ENCODE results near the gene MRPS10.
A peak's percentile ranks its signal among the peaks of the same experiment; 100 is the strongest.

Gene MRPS10

DNA sequence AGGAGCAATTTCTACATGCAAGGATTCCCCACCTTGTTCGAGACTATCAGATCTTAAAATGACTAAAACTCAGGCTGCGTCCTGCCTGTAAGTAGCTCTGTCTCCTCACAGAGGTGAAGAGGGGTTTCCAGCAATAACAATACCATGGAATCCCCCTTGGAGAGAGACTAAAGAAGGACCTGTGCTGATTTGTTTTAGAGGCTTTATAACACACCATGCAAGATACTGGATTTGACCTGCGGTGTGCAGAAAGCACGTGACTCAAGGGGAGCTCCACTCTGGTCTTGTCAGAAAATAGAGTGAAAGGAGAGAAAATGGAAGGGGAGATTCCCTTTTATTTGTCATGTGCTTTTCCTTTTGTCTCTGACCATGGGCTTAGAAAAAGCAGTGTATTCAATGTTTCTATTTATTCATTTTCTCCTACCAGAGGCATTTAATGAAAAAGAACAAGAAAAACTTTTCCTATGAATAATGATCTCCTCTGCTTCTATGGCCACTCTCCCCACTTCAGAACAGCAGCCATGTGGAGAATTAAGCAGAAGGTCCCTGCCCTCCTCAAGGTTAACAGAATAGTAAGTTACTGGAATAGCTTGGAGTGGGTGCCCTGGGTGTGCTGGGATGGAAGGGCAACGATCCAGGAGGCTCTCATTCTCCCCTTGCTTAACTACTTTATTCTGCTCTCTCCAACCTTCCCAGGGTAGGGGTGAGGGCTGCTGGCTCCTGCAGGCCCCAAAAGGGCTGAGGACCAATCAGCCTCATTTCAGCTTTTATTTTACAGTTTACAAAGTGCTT is 19.2 kb upstream of the MRPS10 start:
- no peaks in the 10 kb centered on the region for H3K27me3 ChIP-seq (ENCODE audit: control insufficient read depth, insufficient read depth, low read length)
- no peak overlapping the region for H3K4me3 ChIP-seq (ENCODE audit: low read length)
- H3K4me1 ChIP-seq (ENCODE audit: control insufficient read depth, insufficient read depth, low read length), result peaks cover 28% of the 10 kb centered on the region
- H3K4me2 ChIP-seq (ENCODE audit: low read length), result no peak overlapping the region
- H3K9ac ChIP-seq (ENCODE audit: low read depth, low read length), result no peak overlapping the region
- no peaks in the 10 kb centered on the region for H3K9me3 ChIP-seq (replicated peaks; ENCODE audit: low read length)
- H3K36me3 ChIP-seq (ENCODE audit: insufficient read depth, low read length), result no peaks in the 10 kb centered on the region

DNA sequence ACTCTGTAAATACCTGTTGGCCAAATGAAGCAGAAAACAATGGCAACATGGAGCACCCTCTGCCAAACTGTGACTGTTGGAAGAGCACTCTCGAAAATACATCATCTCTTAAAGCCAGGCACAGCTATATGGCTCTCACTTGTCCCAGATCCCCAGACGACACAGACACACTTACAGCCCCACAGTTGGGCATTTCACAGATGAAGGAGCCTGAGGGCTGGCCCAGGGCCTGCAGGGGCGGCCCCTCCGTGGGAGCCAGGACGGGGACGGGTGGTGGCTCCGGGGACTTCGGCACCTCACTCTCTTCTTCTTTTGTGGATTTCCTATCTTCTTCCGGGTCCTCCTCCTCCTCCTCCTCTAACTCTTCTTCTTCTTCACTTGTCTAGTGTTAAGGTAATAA is 18.4 kb upstream of the MRPS10 start:
- H3K36me3 ChIP-seq (ENCODE audit: insufficient read depth, low read length), result no peaks in the 10 kb centered on the region
- no peak overlapping the region for H3K4me2 ChIP-seq (ENCODE audit: low read length)
- no peaks in the 10 kb centered on the region for H3K9me3 ChIP-seq (replicated peaks; ENCODE audit: low read length)

DNA sequence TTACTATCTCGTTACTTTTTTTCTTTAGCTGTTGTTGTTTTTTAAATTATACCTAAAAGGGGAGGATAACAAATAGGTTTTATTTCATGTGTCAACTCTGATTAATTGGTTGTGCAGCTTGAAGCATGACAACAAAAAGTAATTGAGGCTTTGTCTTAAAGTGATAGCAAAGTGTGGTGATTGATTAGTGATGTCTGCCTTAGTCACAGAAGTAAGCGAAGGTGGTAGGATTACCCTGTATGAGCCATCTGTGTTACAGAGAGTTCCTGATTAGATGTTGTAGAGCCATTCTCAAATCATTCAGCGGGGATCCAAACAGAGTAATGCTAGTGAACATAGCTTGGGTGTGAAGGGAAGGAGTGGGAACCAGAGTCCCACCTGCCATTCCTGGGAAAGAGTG is 14.4 kb upstream of the MRPS10 start:
- H3K9me3 ChIP-seq (replicated peaks; ENCODE audit: low read length), result no peaks in the 10 kb centered on the region
- no peaks in the 10 kb centered on the region for H3K36me3 ChIP-seq (ENCODE audit: insufficient read depth, low read length)
- H3K4me1 ChIP-seq (ENCODE audit: control insufficient read depth, insufficient read depth, low read length), result peaks cover 7% of the 10 kb centered on the region
- no peak overlapping the region for H3K4me3 ChIP-seq (ENCODE audit: low read length)
- no peak overlapping the region for H3K9ac ChIP-seq (ENCODE audit: low read depth, low read length)
- no peak overlapping the region for H3K4me2 ChIP-seq (ENCODE audit: low read length)
- H3K27me3 ChIP-seq (ENCODE audit: control insufficient read depth, insufficient read depth, low read length), result no peaks in the 10 kb centered on the region

More for the DNA sequence above, 18.4 kb upstream of the MRPS10 start:
- no peaks in the 10 kb centered on the region for H3K27me3 ChIP-seq (ENCODE audit: control insufficient read depth, insufficient read depth, low read length)
- no peak overlapping the region for H3K4me3 ChIP-seq (ENCODE audit: low read length)
- H3K4me1 ChIP-seq (ENCODE audit: control insufficient read depth, insufficient read depth, low read length), result peaks cover 28% of the 10 kb centered on the region
- H3K9ac ChIP-seq (ENCODE audit: low read depth, low read length), result no peak overlapping the region

DNA sequence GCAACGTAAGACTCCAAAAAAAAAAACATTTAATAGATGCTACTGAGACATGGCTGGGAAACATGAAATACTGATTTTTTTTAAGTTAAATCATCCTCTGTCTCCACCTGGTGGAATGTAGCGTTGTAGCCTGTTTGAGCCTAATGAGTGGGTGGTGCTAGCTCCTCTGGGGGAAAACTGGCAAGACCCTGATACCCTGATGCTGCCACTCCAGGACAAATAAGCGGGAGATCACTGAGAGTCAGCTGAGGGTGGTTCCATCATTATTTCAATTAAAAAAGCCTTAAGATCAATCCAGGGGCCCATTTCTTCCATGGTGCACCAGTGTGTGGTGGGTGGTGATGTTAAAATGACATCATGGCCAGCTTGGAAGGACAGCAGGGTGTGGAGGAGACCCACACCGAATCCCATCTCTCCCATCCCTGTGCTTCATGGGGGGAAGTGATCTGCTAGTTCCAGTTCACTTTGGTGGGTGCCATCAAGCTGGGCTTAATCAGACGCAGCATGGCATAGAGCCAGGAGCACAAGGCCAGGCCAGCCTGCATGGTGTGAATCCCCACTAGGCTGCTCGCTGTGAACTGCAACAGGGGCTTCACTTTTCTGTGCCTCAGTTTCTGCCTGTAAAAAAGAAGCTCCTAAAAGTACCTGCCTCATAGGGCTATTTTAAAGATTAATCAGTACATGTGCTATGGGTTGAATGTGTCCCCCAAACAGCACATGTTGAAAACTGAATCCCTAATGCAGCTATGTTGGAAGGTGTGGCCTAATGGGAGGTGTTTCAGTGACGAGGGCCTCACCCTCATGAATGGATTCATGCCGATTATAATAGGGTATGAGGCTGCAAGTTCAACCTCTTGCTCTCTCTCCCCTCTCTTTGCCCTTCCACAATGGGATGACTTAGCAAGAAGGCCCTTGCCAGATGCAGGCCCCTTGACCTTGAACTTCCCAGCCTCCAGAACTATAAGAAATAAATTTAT is 13.0 kb upstream of the MRPS10 start:
- Histone ChIP-seq H3K4me3 (ENCODE audit: low read length) (no peak overlapping the region), H3K36me3 (ENCODE audit: insufficient read depth, low read length) (no peaks in the 10 kb centered on the region), H3K27me3 (ENCODE audit: control insufficient read depth, insufficient read depth, low read length) (no peaks in the 10 kb centered on the region), H3K4me2 (ENCODE audit: low read length) (no peak overlapping the region), H3K9ac (ENCODE audit: low read depth, low read length) (no peak overlapping the region), H3K4me1 (ENCODE audit: control insufficient read depth, insufficient read depth, low read length) (peaks cover 21% of the 10 kb centered on the region), H3K9me3 (replicated peaks; ENCODE audit: low read length) (no peaks in the 10 kb centered on the region)

DNA sequence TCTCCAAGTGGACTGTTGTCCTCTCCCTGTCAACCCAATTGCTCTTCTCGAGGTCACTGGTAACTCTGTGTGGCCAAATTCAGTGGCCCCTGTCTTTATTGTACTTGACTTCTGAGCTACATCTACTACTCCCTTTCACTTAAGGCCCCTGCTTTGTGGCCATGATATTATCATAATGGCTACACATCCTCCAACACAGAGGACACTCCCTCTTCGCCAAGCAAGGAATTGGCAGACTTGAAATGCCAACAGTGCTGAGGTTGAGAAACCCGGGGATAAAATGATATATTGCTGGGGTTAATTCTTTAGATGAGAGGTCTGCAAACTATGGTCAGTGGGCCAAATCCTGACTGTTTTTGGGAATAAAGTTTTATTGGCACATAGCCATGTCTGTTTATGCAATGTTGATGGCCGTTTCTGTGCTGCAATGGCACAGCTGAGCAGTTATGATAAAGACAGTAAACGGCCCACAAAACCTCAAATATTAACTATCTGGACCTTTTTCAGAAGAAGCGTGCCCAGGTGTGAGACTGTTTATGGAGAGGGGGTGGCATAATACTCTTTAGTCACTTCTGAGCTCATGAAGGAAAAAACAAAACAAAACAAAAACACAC is 12.0 kb upstream of the MRPS10 start:
- Histone ChIP-seq H3K4me1 (ENCODE audit: control insufficient read depth, insufficient read depth, low read length) (peaks cover 30% of the 10 kb centered on the region), H3K9me3 (replicated peaks; ENCODE audit: low read length) (no peaks in the 10 kb centered on the region), H3K36me3 (ENCODE audit: insufficient read depth, low read length) (no peaks in the 10 kb centered on the region), H3K27me3 (ENCODE audit: control insufficient read depth, insufficient read depth, low read length) (no peaks in the 10 kb centered on the region), H3K4me2 (ENCODE audit: low read length) (no peak overlapping the region), H3K9ac (ENCODE audit: low read depth, low read length) (no peak overlapping the region), H3K4me3 (ENCODE audit: low read length) (no peak overlapping the region)

DNA sequence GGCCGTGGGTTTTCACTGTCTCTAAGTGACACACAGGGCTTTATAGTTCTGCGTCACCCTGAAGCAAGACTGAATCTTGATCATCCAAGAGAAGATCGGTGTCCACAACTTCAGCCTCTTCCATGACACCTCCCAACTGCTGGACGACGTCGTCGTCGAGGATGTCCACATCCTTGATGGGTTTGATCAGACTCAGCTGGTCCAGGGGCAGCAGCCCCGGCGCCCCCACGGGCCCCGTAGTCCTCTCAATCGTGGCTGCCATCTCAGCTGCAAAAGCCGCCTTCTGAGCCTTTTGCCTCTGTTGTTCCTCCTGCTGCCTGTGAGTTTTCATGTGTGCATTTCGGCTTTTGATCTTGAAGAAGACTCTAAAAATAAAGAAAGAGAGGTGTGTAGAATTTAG is 10.6 kb upstream of the MRPS10 start:
- no peaks in the 10 kb centered on the region for H3K9me3 ChIP-seq (replicated peaks; ENCODE audit: low read length)
- no peak overlapping the region for H3K4me3 ChIP-seq (ENCODE audit: low read length)
- H3K4me2 ChIP-seq (ENCODE audit: low read length), result no peak overlapping the region
- H3K9ac ChIP-seq (ENCODE audit: low read depth, low read length), result no peak overlapping the region
- peaks cover 36% of the 10 kb centered on the region for H3K4me1 ChIP-seq (ENCODE audit: control insufficient read depth, insufficient read depth, low read length)
- H3K36me3 ChIP-seq (ENCODE audit: insufficient read depth, low read length), result no peaks in the 10 kb centered on the region
- no peaks in the 10 kb centered on the region for H3K27me3 ChIP-seq (ENCODE audit: control insufficient read depth, insufficient read depth, low read length)

DNA sequence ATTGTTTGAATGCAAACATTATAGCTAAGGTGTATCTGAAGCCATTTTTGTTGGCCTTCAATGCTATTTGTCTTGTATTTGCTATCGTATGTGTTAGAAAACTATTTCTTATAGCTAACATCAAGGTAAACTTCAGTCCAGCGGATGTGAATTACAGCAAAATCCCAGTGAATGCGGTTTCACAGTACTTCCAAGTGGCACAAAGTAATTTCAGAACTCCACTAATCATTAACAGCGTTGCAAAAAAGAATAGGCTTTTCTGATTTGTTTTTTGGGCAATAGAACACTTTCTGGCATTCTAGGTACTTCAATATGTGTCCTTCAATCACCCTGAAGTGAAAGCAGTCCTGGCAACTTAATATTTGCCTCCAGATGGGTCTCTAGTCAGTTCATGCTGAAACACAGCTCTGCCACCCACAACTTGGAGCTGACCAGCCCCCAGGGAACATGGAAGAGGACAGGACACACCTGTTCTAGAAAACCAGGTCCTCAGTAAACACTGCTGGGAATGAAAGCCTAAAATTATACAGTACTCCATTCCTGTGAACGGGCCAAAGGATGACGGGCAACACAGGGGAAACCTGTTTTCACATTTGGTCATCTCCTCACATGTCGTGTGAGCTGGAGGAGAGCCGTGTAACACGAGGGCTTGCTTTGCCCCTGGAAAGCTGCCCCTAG is 9.7 kb upstream of the MRPS10 start:
- H3K36me3 ChIP-seq (ENCODE audit: insufficient read depth, low read length), result no peaks in the 10 kb centered on the region
- no peaks in the 10 kb centered on the region for H3K27me3 ChIP-seq (ENCODE audit: control insufficient read depth, insufficient read depth, low read length)
- peak overlapping the region; percentile 25 for H3K4me3 ChIP-seq (ENCODE audit: low read length)
- H3K4me2 ChIP-seq (ENCODE audit: low read length), result peak overlapping the region; percentile 51
- H3K9ac ChIP-seq (ENCODE audit: low read depth, low read length), result no peak overlapping the region
- H3K4me1 ChIP-seq (ENCODE audit: control insufficient read depth, insufficient read depth, low read length), result peaks cover 36% of the 10 kb centered on the region
- no peaks in the 10 kb centered on the region for H3K9me3 ChIP-seq (replicated peaks; ENCODE audit: low read length)

DNA sequence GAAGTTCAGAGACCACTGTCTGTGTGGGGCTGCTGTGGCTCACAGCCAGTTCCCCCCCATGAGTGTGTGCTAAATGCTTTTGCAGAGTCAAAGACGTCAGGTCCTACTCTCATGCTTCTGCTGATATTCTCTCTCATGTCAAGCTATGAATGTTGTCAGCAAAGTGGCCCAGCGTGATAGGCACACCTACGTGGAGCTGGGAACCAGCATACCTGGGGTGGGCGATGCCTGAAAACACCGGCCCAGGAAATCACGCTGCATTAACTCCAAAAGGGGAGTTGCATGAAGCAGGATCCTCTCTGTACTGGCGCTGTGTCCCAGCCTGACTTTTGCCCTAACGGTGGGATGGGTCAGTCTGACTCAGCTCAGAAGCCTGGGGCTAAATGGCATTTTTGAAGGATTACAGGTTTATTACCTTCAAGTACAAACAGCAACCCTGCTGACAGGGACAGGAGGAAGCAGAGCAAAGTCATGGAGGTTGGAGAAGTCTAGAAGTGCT is 9.0 kb upstream of the MRPS10 start:
- H3K36me3 ChIP-seq (ENCODE audit: insufficient read depth, low read length), result no peaks in the 10 kb centered on the region
- H3K9ac ChIP-seq (ENCODE audit: low read depth, low read length), result no peak overlapping the region
- H3K4me1 ChIP-seq (ENCODE audit: control insufficient read depth, insufficient read depth, low read length), result peaks cover 36% of the 10 kb centered on the region
- H3K4me2 ChIP-seq (ENCODE audit: low read length), result peak overlapping the region; percentile 51
- peak overlapping the region; percentile 25 for H3K4me3 ChIP-seq (ENCODE audit: low read length)
- H3K9me3 ChIP-seq (replicated peaks; ENCODE audit: low read length), result no peaks in the 10 kb centered on the region
- no peaks in the 10 kb centered on the region for H3K27me3 ChIP-seq (ENCODE audit: control insufficient read depth, insufficient read depth, low read length)

DNA sequence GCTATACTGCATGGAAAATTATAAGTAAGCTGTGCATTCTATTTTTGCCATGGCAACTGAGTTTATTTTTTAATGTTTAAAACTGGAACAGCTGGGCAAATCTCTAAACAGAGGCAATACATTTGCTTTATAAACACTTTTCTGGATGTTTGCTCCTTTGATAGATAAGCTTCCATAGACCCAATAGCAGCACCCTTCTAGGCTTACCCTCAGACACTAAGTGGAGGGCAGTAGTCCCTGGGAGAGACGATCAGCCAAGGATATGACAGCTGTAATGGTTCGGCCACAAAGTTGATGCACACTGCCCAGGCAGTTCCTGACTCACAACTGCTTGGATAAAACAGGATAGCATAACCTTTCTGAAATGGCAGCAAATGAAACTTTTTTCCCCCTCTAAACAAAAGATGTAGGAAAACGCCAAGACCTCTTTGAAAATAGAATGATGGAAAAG is 8.5 kb upstream of the MRPS10 start:
- H3K4me1 ChIP-seq (ENCODE audit: control insufficient read depth, insufficient read depth, low read length), result peaks cover 36% of the 10 kb centered on the region
- H3K9me3 ChIP-seq (replicated peaks; ENCODE audit: low read length), result no peaks in the 10 kb centered on the region
- no peaks in the 10 kb centered on the region for H3K27me3 ChIP-seq (ENCODE audit: control insufficient read depth, insufficient read depth, low read length)
- H3K36me3 ChIP-seq (ENCODE audit: insufficient read depth, low read length), result no peaks in the 10 kb centered on the region
- H3K4me3 ChIP-seq (ENCODE audit: low read length), result no peak overlapping the region
- peak overlapping the region; percentile 51 for H3K4me2 ChIP-seq (ENCODE audit: low read length)
- H3K9ac ChIP-seq (ENCODE audit: low read depth, low read length), result no peak overlapping the region

DNA sequence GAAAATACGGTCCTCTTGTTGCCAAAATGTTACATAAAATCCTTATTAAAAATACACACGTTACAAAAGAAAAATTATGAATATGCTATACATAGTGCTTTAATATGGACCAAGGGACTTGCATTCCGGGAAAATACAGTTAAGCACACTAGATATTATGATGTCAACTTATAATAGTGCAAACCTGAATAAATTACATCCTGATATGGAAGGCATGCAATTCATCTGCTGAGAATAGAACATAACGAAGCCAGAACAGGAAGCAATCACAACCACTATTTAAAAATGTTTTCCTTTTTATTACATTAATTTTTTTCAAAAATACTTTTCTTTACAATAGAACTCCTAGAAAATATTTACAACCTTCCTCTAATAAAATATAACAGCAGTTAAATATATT is 7.8 kb upstream of the MRPS10 start:
- no peak overlapping the region for H3K9ac ChIP-seq (ENCODE audit: low read depth, low read length)
- H3K36me3 ChIP-seq (ENCODE audit: insufficient read depth, low read length), result no peaks in the 10 kb centered on the region
- no peaks in the 10 kb centered on the region for H3K27me3 ChIP-seq (ENCODE audit: control insufficient read depth, insufficient read depth, low read length)
- H3K4me3 ChIP-seq (ENCODE audit: low read length), result no peak overlapping the region
- H3K4me2 ChIP-seq (ENCODE audit: low read length), result no peak overlapping the region
- H3K4me1 ChIP-seq (ENCODE audit: control insufficient read depth, insufficient read depth, low read length), result peaks cover 36% of the 10 kb centered on the region
- H3K9me3 ChIP-seq (replicated peaks; ENCODE audit: low read length), result no peaks in the 10 kb centered on the region

DNA sequence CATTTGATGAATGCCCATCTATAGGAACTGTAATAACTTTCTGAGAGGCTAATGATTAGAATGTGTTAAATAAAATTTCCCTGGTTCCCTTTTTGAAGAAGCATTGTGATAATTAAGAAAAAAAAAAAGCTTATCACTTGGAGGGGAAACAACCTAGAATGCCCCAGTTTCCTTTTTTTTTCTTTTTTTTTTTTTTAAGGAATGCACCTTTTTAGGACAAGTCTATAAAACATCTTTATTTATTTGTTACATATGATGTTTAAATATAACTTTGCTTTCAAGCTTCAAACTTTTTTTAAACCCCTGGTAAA is 7.3 kb upstream of the MRPS10 start:
- no peaks in the 10 kb centered on the region for H3K9me3 ChIP-seq (replicated peaks; ENCODE audit: low read length)
- H3K9ac ChIP-seq (ENCODE audit: low read depth, low read length), result no peak overlapping the region
- peaks cover 36% of the 10 kb centered on the region for H3K4me1 ChIP-seq (ENCODE audit: control insufficient read depth, insufficient read depth, low read length)
- H3K27me3 ChIP-seq (ENCODE audit: control insufficient read depth, insufficient read depth, low read length), result no peaks in the 10 kb centered on the region
- no peak overlapping the region for H3K4me3 ChIP-seq (ENCODE audit: low read length)
- H3K36me3 ChIP-seq (ENCODE audit: insufficient read depth, low read length), result no peaks in the 10 kb centered on the region
- H3K4me2 ChIP-seq (ENCODE audit: low read length), result peak overlapping the region; percentile 65
